Neutrophil (primary cell): ENCODE measurements around the gene GOLGA7B.

Source experiments
- H3K27ac ChIP-seq: fragments of 200-600 bp; sonication (generic); 2 replicates; pipeline ENCODE4 v1.5.1; 2016; ENCODE audit warnings: mild to moderate bottlenecking, moderate library complexity
- H3K27me3 ChIP-seq: fragments of 200-600 bp; sonication (generic); 2 replicates; pipeline ENCODE4 v1.6.0; 2016; ENCODE audit warnings: mild to moderate bottlenecking
- H3K36me3 ChIP-seq: fragments of 200-600 bp; sonication (generic); 2 replicates; pipeline ENCODE4 v1.5.1; 2017
- H3K4me1 ChIP-seq, 2 experiments: fragments of 200-600 bp in 1 of 2; sonication (generic) in 1 of 2; 1 replicate in 1 of 2; 2 replicates in 1 of 2; pipeline versions ENCODE4 v1.5.1 to v1.6.1; 2013 to 2016; ENCODE audit warnings: low read depth in 1 of 2, low read length in 1 of 2, mild to moderate bottlenecking in 1 of 2, moderate library complexity in 1 of 2; ENCODE audit not compliant: control insufficient read depth in 1 of 2, insufficient read depth in 1 of 2
- H3K4me3 ChIP-seq, 2 experiments: fragments of 200-600 bp in 1 of 2; sonication (generic) in 1 of 2; 1 replicate in 1 of 2; 2 replicates in 1 of 2; pipeline ENCODE4 v1.5.1; 2013 to 2016; ENCODE audit warnings: low read depth in 1 of 2, low read length in 1 of 2, mild to moderate bottlenecking in 1 of 2, moderate library complexity in 1 of 2
- H3K9me3 ChIP-seq: fragments of 200-600 bp; sonication (generic); 2 replicates; pipeline ENCODE4 v1.5.1; 2016
- CTCF ChIP-seq: fragments of 200-600 bp; sonication (generic); IDR thresholded peaks from 2 replicates; pipeline ENCODE4 v1.5.1; 2016; ENCODE audit warnings: antibody characterized with exemption

GOLGA7B gene

GRCh38 chr10:97895915-97896314, 46.3 kb downstream of the GOLGA7B start:
- no peak overlapping the region for H3K4me3 ChIP-seq
- peaks cover 30% of the 10 kb centered on the region for H3K27me3 ChIP-seq
- TF ChIP-seq CTCF = no peak
- no peaks in the 10 kb centered on the region for H3K9me3 ChIP-seq
- no peak overlapping the region for H3K27ac ChIP-seq
- no peaks in the 10 kb centered on the region for H3K36me3 ChIP-seq
- no peaks in the 10 kb centered on the region for H3K4me1 ChIP-seq

- no peaks in the 10 kb centered on the region for H3K9me3 ChIP-seq
- no peaks in the 10 kb centered on the region for H3K4me1 ChIP-seq
- H3K27me3 ChIP-seq = peaks cover 25% of the 10 kb centered on the region
- H3K27ac ChIP-seq = no peak overlapping the region
- no peak for TF ChIP-seq CTCF
- H3K4me3 ChIP-seq = no peak overlapping the region
- no peaks in the 10 kb centered on the region for H3K36me3 ChIP-seq
These were observed 47.2 kb downstream of the GOLGA7B start for GRCh38 chr10:97896756-97897358.

GRCh38 chr10:97898429-97898828, 48.8 kb downstream of the GOLGA7B start:
- H3K36me3 ChIP-seq = no peaks in the 10 kb centered on the region
- no peaks in the 10 kb centered on the region for H3K9me3 ChIP-seq
- no peak overlapping the region for H3K4me3 ChIP-seq
- H3K27ac ChIP-seq = no peak overlapping the region
- H3K27me3 ChIP-seq = peaks cover 10% of the 10 kb centered on the region
- TF ChIP-seq CTCF = no peak
- H3K4me1 ChIP-seq = no peaks in the 10 kb centered on the region

GRCh38 chr10:97901381-97901780, 51.7 kb downstream of the GOLGA7B start:
- no peak for TF ChIP-seq CTCF
- Histone ChIP-seq H3K9me3 (no peaks in the 10 kb centered on the region), H3K4me1 (no peaks in the 10 kb centered on the region), H3K27ac (no peak overlapping the region), H3K36me3 (no peaks in the 10 kb centered on the region), H3K4me3 (no peak overlapping the region), H3K27me3 (peaks cover 20% of the 10 kb centered on the region)

DNA sequence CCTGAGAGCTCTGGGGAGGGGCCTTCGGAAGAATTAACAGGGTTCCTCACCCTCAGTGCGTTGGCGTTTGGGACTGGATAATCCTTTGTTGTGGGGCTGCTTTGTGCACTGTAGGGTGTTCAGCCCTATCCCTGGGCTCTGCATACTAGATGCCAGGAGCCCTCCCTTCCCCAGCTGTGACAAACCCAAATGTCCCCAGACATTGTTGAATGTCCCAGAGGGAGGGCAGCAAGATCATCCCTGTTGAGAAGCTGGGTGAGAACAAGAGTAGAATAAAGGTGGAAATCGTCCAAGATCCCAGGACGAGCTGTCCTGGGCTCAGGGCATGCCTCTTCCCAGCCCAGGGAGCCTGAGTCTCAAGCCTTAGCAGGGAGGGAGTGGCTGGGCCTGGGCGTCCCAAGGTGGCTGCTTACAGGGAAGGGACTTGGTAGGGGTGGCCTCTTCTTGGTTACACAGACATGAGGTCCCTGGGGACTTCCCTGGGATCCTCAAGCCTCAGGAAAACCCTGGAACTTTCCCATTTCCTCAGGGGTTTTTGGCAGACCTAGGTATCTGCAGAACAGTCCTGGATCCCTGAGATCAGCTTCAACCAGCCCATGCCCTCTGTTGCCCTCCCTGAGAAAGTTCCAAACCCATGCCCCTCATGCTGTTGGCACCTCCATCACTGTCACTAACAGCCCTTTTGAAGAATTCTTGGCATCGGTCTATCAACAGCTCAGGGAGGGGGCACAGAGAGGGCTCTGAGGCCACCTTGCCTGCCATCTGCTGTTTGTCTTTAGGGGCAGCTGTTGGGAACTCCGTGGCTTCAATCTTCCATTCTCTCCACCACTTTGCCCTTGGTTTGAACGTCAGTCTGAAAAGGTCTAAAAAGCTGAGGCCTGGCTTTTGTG, 53.7 kb downstream of the GOLGA7B start:
- no peak overlapping the region for H3K4me3 ChIP-seq
- no peak overlapping the region for H3K27ac ChIP-seq
- H3K27me3 ChIP-seq = peaks cover 38% of the 10 kb centered on the region
- no peak for TF ChIP-seq CTCF
- H3K9me3 ChIP-seq = no peaks in the 10 kb centered on the region
- H3K36me3 ChIP-seq = no peaks in the 10 kb centered on the region
- no peaks in the 10 kb centered on the region for H3K4me1 ChIP-seq
